NCI-H128 (cell line): Measurements from ENCODE around the gene BCAS3.
"Not testable (repeated sequence)": the region's sequence is repeated elsewhere in the genome, so short reads cannot be mapped to it uniquely, and the experiment has no call there.

Experiments used
- DNase-seq: peaks from one replicate; lab custom pipeline; 2025; ENCODE audit not compliant: unreplicated experiment; lab: John Stamatoyannopoulos, UW

Gene BCAS3

DNA sequence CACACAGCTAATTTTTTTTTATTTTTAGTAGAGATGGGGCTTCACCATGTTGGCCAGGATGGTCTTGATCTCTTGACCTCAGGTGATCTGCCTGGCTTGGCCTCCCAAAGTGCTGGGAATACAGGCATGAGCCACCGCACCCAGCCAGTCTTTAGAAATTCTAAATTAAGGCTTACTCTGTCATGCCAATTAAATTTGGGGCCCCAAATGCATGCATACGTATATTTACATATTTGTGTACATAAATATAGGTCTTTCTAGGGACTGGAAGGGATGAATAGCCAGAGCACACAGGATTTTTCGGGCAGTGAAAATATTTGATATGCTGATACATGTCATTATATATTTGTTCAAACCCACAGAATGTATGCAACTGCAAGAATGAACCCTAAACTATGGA is 105.1 kb downstream of the BCAS3 start:
- no peak for DNase-seq

DNA sequence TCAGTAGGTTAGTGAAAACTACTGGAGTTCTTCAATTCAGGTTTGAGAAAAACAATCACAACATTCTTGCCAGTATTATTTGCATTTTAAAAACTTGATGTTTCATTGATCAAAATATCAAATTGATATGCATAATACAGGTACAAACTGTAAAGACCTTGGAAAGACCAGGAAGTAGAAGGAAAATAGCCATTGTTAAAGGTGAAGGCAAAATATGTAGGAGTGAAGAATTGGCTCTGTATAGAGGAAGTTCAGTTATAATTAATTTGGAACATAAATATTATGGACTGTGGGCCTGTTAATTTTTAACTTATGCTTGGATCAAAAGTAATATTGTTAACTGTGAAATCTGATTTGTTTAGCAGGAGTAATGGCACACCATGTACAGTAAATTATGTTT is 112.6 kb downstream of the BCAS3 start:
- no peak for DNase-seq

DNA sequence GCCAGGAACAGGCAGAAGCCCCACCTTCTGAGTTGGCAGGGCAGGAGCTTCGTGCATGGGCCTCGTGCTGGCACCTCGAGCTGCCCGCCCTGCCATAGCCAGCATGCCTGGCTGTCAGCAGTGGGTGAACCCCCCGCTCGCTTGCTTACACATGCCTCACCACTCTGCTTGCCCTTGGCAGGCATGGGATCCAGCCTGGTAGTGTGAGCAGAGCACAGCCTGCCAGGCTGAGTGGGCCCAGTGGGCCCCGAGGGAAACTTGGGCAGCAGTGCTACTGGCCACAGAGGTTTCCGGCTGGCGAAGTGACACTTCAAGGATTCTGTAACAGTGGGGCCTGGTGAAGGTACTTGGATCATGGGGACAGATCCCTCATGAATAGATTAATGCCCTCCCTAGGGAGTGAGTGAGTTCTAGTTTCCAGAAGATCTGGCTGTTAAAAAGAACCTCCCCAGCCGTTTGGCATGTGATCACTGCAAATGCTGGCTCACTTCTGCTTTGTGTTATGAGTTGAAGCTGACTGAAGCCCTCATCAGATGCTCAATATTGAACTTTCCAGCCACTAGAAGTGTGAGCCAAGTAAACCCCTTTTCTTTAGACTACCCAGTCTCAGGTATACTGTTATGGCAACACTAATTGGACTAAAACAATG is 114.7 kb downstream of the BCAS3 start:
- no peak for DNase-seq

DNA sequence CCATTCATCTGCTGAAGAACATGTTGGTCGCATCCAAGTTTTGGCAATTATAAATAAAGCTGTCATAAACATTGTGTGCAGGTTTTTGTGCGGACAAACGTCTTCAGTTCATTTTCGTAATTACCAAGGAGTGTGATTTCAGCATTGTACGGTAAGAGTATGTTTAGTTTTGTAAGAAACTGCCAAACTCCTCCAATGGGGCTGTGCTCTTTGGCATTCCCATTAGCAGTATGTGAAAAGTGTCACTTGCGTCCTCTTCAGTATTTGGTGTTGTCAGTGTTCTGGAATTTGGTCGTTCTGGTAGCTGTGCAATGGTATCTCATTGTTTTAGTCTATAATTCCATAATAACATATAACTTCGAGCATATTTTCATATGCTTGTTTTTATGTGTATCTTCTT is 120.9 kb downstream of the BCAS3 start:
- no peak for DNase-seq

DNA sequence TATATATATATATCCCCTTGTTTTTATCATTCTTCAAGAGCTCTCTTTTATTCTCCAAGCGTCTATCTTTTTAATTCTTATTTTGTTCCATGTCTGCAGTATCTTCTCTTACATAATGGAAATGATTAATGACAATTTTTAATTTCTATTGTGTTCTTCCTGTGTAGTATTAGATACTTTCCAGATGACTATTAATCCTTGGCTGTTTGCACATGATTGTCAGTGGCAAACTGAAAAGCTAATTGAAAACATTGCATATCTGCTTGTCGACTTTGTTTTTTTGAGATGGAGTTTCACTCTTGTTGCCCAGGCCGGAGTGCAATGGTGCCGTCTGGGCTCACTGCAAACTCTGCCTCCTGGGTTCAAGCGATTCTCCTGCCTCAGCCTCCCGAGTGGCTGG is 124.7 kb downstream of the BCAS3 start:
- DNase-seq: no peak

DNA sequence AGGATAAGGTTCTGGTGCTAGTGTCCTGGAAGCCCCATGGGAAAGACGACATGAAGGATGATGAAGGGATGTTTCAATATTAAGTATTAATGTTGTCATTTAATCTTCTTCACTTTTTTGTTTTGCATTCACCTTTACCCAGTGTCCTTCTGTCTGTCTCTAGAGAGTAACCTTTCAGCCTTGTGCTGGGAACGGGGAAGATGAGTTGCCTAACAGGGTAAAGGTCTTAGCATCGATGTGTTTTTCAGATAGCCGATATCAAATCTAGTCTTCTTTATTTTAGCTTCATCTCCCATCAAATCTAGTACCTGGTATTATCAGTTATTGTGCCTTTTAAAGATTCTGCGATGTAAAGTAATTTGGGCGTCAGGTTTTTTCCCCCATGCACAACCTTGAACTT is 125.4 kb downstream of the BCAS3 start:
- no peak for DNase-seq

DNA sequence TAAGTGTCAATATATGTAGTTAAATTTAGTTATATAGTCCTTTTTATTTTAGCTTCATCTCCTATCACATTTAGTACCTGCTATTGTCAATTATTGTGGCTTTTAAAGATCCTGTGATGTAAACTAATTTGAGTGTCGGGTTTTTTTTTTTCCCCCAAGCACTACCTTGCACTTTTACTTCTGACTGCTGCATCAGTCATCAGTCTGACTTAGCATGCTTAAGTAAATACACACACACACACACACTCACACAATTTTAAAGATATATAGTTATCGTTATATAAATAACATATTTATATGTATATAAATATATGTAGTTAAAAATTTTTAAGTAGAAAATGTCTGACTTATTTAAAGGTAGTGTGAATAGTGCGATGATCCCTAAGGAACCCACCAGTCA is 127.2 kb downstream of the BCAS3 start:
- no peak for DNase-seq

DNA sequence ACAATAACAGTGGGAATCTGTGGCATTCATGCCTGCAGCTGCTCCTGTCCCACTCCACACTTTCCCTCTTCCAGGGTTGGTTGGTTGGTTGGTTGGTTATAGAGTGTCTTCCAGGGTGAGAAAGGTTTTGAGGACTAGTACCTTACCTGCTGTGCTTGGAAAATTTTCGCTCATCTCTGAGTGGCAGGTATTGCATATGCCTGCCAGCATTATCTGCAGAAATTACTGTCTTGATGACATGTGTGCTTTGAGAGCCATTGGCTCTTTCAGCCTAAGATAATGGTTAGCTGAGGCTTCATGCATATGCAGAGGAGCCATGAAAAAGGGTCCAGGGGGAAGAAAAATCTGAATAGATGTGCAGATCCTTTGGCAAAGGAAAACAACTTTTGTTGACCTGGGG is 131.8 kb downstream of the BCAS3 start:
- no peak for DNase-seq

DNA sequence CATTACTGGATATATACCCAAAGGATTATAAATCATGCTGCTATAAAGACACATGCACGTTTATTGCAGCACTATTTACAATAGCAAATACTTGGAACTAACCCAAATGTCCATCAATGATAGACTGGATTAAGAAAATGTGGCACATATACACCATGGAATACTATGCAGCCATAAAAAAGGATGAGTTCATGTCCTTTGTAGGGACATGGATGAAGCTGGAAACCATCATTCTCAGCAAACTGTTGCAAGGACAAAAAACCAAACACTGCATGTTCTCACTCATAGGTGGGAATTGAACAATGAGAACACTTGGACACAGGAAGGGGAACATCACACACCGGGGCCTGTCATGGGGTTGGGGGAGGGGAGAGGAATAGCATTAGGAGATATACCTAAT is 137.3 kb downstream of the BCAS3 start:
- DNase-seq: not testable (repeated sequence)

DNA sequence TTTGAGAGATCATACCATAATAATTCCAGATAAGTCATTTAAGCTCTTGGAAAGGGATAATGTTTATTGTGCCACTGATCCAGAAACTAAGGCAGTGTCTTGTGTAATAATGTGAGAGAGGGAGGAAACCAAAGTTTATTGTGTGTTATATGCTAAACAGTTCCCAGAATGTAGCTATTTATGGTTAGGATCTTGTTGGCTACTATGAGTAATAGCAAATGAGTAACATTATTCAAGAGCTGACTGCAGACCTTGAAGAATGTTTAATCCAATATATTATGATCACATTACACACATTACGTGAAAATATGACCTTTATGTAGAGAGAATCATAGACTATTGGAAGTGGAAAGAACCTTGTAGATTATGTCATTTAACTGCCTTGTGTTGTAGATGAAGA is 139.5 kb downstream of the BCAS3 start:
- DNase-seq: no peak

DNA sequence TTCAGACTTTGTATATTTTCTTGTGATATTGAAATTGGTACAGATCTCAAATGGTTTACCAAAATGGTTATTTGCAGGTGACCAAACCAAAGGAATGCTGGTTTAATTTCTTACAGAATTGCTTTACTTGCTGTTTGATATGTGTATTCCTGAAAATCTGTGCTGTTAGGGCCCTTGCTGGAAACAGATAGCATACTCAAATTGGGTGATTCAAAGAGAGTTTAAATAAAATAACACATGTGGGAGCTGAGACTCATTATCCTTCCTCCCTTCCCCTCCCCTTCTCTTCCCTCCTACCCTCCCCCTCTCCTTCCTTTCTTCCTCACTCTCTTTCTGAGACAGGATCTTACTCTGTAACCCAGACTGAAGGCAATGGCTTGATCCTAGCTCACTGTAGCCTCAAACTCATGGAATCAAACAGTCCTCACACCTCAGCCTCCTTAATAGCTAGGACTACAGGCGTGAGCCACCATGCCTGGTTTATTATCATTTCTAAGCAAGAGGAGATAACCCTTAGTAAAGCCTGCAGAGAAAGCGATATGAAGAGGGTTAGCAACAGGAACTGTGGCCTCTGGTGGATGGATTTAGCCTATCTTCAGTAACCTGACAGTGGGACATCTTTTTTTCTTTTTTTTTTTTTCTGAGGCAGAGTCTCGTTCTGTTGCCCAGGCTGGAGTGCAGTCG is 141.9 kb downstream of the BCAS3 start:
- no peak for DNase-seq

DNA sequence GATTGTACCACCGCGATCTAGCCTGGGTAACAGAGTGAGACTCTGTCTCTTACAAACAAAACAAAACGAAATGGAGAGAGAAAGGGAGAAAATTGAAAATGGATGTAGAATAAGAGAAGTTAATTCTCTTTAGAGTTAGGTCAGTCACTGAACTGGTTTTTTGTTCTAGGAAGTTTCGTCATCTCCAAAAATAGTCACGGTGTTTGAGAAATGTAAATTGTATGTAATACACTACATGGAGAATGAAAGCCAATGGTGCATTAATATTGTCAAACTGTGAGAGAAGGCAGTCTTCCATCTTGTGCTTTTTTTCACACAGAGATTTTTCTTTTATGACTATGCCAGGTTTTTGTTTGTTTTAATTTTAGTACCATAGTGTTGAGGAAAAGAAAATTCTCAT is 145.9 kb downstream of the BCAS3 start:
- no peak for DNase-seq

DNA sequence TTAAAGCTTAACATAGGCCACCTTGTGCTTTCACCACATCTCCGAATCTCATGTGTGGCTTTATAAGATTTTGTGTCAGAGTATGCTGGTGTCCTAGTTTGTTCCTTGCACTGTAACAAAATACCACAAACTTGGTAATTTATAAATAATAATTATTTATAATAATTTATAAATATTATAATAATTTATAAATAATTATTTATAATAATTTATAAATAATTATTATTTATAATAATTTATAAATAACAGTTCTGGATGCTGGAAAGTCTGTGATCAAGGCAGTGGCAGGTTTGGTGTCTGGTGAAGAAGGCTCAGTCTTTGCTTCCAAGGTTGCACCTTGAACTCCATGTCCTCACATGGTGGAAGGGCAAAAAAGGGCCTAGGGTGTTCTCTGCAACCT is 147.7 kb downstream of the BCAS3 start:
- DNase-seq: no peak

DNA sequence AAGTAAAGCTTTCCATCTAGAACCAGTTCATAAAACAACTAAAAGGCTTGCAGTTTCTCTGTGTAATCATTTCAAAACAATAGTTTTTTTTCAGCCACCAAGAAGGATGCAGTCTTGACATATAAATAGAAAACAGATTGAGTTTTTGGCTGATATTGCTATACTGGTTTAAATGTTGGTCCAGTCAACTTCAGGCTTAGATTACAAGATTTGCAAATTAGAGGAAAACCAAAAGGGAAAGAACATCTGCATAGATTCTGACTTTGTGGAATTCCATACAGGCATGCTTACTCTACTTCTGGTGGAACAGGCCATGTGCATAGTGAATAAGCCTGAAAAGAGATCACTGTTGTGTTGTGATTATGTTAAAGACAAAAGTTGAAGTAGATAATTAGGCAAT is 150.3 kb downstream of the BCAS3 start:
- no peak for DNase-seq

DNA sequence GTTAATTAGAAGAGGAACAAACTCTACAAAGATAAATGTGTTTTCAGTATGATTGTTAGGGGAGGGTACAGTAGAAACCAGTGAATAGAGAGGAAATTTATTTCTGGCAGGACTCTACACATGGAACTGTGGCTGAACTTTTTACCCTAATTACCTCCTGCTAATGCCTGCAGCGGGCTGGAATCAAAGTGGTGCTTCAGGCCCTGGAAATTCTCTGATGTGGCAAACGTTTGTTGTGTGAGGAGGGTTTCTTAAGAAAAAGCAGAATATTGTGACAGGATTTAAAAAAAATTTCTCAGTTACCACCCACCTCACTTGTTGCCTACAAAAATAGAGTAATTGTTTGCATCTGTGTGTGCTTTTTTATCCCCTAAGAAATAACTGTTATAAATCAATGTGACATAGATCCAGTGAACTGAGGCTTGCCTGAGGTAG is 154.5 kb downstream of the BCAS3 start:
- DNase-seq: no peak

DNA sequence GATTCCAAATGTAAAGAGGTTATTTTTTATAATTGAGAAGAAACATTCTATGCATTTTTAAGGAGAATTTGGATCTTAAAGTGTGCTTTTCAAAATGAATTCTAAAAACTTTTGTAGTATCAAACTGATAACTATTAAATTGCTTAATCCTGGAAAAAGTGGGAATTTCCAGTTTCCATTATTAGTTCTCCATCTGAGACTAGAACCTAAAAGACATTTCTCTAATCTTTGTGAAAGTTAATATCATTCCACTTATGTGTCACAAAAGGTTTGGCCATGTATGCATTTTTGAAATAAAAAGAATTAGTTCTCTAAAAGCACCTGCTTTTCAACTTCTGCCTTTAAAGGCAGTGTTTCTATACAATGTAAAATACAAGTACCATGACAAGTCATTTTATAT is 155.0 kb downstream of the BCAS3 start:
- DNase-seq: no peak

DNA sequence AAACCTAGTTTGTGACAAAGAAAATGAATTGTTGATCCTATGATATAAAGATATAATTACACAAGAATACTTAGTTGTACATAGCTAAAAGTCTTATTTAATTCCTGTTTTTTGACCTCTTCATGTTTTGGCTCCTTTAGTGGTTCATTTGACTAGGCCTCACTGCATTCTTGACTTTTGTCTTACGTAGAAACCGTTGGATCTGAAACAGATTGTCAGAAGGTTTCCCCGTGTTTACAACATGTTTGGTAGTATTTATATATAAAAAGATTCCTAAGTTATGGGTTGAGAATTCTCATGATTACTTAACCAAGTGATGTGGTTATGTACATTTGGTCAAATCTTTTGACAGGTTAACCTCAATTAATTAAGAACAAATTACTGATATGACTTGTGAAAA is 162.8 kb downstream of the BCAS3 start:
- DNase-seq: no peak

DNA sequence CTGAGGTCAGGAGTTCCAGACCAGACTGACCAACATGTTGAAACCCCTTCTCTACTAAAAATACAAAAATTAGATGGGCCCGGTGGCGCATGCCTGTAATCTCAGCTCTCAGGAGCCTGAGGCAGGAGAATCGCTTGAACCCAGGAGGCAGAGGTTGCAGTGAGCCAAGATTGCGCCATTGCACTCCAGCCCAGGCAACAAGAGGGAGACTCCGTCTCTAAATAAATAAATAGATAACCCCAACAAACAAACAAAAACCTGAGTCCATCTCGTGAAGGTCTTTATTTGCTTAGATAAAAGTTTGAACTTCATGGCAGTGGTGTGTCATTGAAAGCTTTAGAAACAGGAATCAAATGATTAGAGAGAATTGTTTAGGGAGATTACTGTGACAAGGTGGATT is 167.4 kb downstream of the BCAS3 start:
- no peak for DNase-seq

DNA sequence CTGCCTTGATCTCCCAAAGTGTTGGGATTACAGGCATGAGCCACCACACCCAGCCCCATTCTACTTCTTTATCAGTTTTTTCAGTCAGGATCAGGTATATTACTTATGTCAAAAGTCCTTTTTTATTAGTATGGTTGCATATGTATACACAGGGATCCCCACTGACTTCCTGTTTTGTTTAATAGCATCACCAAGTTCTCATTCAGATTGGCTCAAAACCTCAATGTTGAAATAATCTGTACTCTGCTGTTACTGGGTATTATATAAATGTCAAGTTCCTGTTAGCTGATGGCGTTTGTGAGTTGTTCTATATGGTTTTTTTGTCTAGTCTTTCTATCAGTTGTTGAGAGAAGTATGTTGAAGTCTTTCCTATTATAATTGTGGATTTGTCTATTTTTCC is 168.5 kb downstream of the BCAS3 start:
- no peak for DNase-seq

DNA sequence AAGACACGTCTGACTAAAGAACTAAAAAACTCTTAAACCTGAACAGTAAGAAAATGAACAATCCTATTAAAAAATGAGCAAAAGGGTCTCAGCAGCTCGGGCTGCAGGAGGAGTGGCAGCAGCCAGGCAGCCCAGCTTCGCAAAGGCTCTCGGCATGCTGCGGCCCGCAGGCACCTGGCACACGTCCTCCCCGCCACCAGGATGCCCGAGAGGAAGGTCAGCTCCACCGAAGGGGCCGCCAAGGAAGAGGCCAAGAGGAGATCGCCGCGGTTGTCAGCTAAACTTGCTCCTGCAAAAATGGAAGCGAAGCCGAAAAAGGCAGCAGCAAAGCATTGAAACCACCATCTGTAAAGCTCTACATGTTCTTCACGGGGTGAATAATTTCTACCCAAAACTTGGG is 173.5 kb downstream of the BCAS3 start:
- DNase-seq: no peak

DNA sequence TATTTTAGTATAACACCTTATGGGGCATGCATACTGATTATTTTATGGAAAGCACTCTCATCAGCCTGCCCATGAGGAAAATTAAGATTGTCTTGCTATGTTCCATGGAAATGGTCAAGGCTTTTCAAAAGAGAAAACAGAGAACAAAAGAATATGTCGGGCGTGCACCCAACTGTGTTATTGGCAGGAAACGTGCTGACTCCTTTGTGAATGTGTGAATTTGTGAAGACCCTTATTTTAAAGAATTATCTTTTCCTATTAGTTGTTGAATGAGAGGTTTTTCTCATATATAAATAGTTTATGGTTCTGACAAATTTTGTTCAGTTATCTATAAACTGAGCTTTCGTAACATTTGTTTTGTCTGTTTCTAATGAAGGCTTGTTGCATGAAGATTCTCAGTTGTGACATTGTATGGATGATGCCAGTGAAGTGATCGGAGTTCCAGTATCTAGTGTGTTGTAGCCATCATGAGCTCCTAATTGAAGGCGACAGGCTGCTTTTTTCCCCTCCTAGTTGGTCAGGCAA is 180.0 kb downstream of the BCAS3 start:
- no peak for DNase-seq

DNA sequence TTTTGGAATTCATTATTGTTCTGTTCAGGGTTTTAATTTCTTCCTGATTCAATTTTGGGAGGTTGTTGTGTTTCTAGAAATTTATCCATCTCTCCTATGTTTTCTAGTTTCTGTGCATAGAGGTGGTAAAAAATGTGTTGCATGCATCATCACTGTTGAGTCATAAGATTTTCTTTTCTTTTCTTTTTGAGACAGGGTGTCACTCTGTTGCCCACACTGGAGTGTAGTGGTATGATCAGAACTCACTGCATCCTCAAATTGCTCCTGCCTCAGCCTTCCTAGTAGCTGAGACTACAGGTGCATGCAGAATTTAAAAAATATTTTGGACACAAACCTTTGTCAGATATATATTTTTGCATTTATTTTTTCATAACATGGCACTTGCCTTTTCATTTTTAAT is 184.8 kb downstream of the BCAS3 start:
- no peak for DNase-seq
